Neural progenitor cell (in vitro differentiated cells): ENCODE data around the gene C21orf91.

Experiments
- CTCF ChIP-seq: fragments of 200-600 bp; sonication (generic); IDR thresholded peaks from 2 replicates; pipeline ENCODE4 v1.5.1; 2017; ENCODE audit warnings: antibody characterized with exemption, mild to moderate bottlenecking
- EZH2 ChIP-seq: fragments of 200-600 bp; sonication (generic); IDR thresholded peaks from 2 replicates; pipeline ENCODE4 v1.6.1; 2017; ENCODE audit warnings: antibody characterized with exemption, mild to moderate bottlenecking, moderate library complexity

- TF ChIP-seq CTCF, result no peak
- no peak for TF ChIP-seq EZH2
Observed at GRCh38 chr21:17759511-17760178, 59.5 kb downstream of the C21orf91 start.
